Inferior parietal cortex (tissue), 1 donor: ENCODE results near the gene CPAMD8.
"Not testable (repeated sequence)": the region's sequence is repeated elsewhere in the genome, so short reads cannot be mapped to it uniquely, and the experiment has no call there.

Experiments
- DNase-seq: peaks from one replicate; pipeline ENCODE4 v3.0.0-alpha.2; 2016; ENCODE audit errors: extremely low spot score

CPAMD8 gene

DNA sequence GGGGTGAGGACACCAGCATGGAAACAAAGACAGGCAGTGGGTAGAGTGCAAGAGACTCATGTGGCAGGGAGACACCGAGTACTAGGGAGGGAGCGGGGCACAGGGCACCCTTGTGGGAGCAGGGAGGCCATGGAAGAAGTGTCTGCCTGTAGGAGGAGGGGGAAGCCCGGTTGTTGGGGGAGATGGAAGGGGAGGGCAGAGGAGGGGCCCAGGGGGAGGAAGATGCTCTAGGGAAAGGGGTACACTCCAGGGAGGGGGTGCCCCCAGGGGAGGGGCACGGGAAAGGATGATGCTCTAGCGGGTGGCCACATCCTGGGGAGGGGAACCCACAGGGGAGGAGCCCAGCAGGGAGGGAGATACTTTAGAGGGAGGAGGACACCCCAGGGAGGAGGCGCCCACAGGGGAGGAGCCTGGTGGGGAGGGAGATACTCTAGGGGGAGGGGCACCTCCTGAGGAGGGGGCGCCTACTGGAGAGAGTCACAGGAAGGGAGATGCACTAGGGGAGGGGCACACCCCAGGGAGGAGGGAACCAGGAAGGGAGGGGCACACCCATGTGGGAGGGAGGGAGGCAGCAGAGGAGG, 24.9 kb downstream of the CPAMD8 start:
- DNase-seq, result no peak

DNA sequence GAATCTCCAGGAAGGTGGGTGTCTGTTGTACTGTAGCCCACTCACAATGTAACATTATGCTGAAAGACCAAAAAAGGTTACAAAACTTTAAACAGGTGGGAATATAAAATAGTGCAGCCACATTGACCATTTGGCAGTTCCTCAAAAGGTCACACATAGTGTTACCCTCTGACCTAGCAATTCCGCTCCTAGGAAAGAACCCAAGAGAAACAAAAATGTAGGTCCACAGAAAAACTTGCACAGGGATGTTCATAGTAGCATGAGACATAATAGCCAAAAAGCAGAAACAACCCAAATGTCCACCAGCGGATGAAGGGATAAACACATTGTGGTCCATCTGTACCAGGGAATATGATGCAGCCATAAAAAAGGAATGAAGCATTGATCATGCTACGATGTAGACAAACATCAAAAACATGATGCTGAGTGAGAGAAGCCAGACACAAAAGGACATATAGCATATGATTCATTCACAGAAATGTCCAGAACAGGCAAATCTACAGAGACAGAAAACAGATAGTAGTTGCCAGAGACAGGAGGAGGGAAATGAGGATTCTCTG, 27.9 kb downstream of the CPAMD8 start:
- no peak for DNase-seq

DNA sequence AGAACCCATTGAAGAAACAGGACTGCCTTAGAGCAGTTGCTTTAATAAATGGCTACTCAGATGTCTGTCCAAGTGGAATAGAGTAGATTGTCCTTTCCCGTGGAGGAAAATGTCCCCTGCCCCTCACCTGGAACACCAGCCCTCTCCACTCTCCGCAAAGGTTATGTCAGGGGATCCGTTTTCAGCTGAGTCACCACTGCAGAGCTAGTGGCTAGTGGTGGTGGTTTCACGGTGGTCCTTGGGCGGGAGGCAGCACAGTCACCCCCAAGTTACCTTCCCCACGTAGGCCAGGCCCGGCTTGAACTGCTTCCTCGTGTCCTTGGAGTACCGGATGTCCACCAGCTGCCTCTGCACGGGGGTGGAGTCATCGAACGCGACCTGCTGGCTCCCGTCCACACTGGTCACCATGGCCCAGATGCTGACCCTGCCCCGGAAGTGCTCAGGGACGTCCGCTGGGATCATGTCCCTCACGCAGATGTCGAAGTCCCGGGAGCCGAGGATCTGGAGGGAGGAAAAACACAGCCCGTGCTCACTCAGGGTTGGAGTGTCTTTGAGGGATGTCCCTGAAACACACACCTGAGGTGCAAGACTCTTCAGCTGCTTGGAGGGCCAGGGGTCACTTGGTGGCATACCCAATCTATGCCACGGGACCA, 29.6 kb downstream of the CPAMD8 start:
- not testable (repeated sequence) for DNase-seq

DNA sequence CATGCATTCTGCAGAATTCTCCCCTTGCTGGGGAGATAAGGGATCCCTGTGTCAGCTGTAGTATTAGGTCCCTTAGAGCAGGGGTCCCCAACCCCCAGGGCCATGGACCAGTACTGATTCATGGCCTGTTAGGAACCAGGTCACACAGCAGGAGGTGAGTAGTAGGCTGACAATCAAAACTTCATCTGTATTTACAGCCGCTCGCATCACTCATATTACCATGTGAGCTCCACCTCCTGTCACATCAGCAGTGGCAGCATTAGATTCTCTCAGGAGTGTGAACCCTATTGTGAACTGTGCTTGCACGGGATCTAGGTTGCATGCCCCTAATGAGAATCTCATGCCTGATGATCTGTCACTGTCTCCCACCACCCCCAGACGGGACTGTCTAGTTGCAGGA, 37.9 kb downstream of the CPAMD8 start:
- DNase-seq, result no peak

DNA sequence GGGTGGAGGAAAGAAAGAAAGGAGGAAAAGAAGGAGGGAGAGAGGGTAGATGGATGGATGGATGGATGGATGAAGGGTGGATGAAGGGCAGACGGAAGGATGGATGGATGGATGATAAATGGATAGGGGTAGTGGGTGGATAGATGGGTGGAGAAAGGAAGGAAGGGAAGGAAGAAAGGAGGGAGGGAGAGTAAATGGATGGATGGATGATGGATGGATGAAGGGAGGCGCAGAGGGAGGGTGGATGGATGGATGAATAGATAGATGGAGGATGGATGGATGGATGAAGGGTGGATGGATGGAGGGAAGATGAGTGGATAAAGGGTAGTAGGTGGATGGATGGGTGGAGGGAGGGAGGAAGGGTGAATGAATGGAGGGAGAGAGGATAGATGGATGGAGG, 41.2 kb downstream of the CPAMD8 start:
- DNase-seq, result no peak

DNA sequence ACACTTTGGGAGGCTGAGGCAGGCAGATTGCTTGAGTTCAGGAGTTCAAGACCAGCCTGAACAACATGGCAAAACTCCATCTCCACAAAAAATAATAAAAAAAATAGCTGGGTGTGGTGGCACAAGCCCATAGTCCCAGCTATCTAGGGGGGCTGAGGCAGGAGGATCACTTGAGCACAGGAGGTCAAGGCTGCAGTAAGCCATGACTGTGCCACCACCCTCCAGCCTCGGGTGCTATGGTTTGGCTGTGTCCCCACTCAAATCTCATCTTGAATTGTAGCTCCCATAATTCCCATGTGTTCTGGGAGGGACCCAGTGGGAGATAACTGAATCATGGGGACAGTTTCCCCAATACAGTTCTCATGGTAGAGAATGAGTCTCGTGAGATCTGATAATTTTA, 44.0 kb downstream of the CPAMD8 start:
- not testable (repeated sequence) for DNase-seq

DNA sequence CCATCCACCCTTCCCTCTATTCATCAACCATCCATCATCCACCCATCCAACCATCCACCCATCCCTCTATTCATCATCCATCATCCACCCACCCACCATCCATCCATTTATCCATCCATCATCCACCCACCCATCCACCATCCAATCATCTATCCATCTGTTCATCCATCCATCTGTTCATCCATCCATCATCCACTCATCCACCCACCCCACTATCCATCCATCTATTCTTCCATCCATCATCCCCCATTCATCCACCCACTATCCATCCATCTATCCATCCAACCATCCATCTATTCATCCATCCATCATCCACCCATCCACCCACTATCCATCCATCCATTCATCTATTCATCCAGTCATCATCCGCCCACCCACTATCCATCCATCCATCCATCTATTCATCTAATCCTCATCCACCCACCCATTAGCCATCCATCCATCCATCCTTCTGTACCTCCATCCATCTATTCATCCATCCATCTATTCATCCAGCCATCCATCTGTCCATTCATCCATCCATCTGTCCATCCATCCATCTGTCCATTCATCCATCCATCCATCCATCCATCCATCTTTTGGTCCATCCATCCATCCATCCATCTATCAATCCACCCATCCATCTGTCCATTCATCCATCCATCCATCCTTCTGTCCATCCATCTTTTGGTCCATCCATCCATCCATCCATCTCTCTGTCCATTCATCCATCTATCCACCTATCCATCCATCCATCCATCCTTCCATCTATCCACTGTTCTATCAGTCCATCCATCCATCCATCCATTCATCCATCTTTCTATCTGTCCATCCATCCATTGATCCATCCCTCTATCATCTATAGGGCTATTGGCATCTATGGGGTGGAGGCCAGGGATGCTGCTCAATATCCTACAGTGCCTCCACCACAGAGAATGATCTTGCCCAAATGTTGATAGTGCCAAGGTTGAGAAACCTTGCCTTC, 47.5 kb downstream of the CPAMD8 start:
- DNase-seq, result no peak

DNA sequence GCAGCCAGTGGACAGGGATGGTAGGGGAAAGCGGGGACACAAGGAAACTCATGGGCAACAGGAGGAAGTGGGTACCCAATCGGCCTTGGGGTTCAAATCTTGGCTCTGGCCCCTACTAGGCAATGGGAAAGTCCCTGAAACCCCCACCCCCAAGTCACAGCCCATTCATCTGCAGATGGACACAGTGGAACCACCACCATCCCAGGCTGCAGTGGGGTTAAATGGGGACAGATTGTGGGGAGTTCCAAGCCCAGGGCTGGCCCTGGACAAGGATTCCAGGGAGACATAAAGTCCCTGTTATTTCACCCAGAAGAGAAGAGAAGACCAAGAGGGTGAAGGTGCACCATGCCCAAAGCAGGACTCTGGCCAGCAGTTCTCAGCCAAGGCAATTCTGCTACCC, 48.5 kb downstream of the CPAMD8 start:
- no peak for DNase-seq

DNA sequence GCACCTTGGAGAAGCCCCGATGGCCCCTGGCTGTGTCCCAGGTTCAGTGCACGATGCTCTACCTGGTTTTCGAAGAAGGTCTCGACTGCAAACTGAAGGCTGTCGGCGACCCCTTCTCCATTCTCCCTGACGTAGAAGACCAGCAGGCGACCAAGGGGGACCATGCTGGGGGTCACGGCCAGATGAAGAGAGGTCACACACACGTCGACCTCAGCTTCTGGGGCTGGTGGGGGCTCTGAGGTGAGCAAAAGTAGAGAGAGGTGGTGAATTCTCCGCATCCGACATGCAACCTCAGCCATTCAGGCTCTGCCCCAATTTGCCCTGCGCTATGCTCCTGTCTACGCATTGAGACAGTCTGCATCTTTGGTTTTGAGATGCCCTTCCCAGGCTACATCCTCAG, 49.3 kb downstream of the CPAMD8 start:
- DNase-seq, result no peak

DNA sequence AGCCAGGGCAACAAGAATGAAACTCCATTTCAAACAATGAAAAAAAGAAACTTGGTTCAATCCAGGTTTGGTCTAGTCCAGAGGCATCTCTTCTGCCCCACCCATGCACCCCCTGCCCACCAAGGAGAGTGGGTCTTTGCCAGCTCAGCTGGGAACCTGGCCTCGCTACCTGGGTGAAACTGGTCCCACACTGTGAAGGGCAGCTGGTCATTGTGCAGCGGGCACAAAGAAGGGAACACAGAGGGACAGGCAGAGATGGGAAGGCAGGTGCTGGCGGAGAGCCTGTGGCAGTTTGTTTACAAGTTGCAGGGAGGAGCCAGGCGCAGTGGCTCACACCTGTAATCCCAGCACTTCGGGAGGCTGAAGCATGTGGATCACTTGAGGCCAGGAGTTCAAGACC, 50.2 kb downstream of the CPAMD8 start:
- DNase-seq, result no peak

DNA sequence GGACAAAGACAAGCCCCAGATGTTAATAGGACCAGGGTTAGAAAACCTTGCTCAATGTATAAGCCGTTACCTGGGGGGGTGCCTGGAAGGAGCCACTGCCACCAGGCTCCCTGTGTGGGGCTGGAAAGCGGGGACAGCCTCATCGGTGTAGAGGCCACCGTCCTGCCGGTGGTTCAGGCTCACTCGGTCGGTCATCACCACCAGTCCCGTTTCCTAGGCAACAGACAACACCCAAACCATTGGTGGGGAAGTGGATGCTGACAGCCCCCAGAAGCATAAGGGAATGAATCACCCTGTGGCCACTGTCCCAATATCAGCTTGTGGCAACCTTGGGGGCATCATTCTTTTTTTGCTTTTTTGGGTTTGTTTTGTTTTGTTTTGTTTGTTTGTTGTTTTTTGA, 55.8 kb downstream of the CPAMD8 start:
- no peak for DNase-seq

DNA sequence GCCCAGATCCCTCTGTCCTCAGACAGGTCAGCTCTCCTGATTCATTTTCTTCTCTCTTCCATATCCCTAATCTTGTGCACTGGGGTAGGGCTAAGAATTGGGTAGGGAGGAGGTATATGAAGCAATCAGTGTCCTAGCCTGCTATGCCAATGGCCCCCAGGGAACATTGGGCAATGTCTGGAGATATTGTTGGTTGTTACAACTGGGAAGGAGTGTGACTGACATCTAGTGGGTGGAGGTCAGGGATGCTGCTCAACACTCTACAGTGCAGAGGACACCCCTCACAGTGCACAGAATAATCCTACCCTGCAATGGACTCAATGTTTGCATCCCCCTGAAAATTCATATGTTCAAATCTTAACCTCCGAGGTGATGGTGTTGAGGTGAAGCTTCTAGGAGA, 57.5 kb downstream of the CPAMD8 start:
- DNase-seq, result no peak

DNA sequence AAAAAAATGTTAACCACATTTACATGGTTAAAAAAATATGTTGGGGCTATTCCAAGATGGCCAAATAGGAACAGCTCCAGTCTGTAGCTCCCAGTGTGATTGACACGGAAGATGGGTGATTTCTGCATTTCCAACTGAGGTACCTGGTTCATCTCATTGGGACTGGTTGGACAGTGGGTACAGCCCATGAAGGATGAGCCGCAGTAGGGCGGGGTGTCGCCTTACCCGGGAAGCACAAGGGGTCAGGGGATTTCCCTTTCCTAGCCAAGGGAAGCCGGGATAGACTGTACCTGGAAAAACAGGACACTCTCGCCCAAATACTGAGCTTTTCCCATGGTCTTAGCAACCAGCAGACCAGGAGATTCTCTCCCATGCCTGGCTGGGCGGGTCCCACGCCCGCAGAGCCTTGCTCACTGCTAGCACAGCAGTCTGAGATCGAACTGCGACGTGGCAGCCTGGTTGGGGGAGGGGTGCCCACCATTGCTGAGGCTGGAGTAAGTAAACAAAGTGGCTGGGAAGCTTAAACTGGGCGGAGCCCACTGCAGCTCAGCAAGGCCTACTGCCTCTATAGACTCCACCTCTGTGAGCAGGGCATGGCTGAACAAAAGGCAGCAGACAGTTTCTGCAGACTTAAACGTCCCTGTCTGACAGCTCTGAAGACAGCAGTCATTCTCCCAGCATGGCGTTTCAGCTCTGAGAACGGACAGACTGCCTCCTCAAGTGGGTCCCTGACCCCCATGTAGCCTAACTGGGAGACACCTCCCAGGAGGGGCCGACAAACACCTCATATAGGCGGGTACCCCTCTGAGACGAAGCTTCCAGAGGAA, 65.4 kb downstream of the CPAMD8 start:
- not testable (repeated sequence) for DNase-seq

DNA sequence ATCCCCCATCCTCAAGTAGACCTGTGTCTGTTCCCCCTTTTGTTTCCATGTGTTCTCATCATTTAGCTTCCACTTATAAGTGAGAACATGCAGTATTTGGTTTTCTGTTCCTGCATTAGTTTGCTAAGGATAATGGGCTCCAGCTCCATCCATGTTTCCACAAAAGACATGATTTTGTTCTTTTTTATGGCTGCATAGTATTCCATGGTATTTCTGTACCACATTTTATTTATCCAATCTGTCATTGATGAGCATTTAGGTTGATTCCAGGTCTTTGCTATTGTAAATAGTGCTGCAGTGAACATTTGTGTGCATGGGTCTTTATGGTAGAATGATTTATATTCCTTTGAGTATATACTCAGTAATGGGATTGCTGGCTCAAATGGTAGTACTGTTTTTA, 68.3 kb downstream of the CPAMD8 start:
- not testable (repeated sequence) for DNase-seq

DNA sequence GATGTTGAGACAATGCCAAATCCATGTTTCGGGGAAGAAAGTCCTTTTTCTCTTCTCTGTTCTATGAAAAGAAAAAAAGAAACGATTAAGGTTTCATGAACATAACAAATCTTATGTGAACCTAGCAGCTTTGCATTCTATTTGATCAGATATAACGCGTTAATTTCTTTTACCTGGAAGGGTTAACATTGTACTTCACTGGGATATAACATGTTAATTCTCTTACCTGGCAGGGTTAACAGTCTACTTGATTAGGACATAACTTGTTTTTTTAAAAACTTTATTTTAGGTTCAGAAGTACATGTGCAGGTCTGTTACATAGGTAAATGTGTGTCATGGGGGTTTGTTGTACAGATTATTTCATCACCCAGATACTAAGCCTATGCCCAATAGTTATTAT, 68.8 kb downstream of the CPAMD8 start:
- DNase-seq, result no peak

DNA sequence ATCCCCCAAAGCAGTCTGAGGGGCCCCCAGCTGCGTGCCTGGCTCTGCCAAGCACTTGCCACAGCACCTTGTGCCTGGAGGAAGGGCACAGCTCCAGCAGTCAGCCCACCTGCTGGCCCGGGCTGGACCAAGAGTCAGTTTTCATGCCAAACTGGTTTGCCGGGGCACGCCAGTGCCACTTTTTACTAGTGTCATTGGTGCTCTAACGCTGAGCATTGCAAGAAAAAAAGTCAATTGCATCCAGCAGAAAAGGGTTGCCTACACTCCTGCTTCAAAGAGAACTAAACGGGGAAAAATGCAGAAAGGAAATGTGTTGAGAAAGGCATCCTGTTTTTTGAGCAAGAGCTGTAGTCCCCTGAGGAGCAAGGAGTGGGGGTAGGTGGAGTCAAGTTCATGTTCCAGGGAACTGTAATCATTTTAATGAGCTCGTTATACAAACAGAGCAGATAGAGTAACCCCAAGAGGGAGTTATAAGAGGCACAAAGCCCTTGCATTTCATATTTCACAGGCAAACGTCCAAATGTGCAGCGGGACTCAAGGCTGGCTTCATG, 69.4 kb downstream of the CPAMD8 start:
- no peak for DNase-seq

DNA sequence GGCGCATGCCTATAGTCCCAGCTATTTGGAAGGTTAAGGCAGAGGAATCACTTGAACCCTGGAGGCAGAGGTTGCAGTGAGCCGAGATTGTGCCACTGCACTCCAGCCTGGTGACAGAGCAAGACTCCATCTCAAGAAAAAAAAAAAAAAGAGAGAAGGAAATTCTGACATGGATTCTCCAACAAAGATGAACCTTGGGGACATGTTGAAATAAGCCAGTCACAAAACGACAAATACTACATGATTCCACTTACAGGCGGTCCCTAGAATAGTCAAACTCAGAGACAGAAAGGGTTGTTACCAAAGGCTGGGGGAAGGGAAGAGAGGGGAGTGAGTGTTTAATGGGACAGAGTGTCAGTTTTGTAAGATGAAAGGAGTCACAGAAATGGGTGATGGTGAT, 71.4 kb downstream of the CPAMD8 start:
- no peak for DNase-seq

DNA sequence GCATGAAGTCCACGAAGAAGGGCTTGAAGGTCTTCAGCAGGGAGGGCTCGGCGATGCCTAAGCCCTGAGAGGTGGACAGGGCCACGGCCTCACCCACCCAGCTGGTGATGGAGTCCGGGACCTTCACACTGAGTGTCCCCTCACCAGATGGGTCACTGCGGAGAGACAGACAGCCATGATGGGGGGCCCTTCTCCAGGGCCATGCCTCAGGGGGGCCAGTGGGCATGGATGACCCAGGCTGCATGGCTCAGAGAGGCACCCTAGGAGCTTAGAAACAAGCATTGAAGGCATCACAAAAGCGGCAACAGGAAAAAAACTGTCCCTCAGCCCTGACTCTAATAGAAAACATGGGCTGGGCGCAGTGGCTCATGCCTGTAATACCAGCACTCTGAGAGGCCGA, 74.6 kb downstream of the CPAMD8 start:
- no peak for DNase-seq

DNA sequence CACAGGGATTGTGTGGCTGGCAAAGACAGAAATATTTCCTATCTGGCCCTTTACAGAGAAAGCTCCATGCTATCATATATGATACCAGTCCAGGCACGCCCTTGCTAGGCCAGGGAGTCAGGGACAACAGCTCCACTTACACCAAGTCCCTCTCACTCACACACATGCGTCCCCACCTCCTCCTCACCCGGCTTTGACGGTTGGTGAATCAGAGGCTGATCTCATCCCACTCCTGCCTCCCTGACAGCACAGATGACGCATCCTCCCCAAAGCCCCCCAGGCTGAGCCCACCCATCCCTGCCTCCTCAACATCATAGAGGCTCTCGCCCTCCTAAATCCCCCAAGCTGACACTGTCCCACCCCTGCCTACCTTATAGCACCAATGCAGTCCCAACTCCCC, 75.1 kb downstream of the CPAMD8 start:
- no peak for DNase-seq

DNA sequence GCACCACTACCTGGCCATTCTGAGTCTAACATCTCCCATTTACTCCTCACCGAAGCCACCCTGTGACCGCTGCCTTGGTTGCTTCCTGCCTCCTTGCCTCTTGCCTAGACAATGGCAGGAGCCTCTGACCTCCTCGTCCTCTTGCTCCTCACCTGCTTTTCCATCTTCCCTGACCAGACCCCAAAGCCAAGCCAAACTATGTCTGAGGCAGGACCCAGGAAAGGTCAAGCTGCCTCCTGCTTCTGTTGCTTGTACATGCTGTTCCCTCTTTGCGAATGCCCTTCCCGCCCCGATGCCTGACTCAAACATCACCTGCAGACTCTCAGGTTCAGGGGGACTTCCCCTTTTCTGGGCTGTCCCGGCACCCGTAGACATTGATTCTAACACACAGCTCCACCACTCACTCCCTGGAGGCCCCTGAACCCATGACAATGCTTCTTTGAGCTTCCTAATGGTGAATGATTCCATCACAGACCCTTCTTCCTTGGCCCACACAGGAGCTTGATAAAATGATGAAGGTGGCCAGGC, 77.0 kb downstream of the CPAMD8 start:
- no peak for DNase-seq
